CD4-positive, alpha-beta T cell treated with Interleukin-21 for 1 hour (primary cell): Measurements from ENCODE around the gene LRMDA.

Source experiments
- DNase-seq: peaks from one replicate; pipeline ENCODE4 v3.0.0-alpha.2; 2020

The LRMDA gene

DNA sequence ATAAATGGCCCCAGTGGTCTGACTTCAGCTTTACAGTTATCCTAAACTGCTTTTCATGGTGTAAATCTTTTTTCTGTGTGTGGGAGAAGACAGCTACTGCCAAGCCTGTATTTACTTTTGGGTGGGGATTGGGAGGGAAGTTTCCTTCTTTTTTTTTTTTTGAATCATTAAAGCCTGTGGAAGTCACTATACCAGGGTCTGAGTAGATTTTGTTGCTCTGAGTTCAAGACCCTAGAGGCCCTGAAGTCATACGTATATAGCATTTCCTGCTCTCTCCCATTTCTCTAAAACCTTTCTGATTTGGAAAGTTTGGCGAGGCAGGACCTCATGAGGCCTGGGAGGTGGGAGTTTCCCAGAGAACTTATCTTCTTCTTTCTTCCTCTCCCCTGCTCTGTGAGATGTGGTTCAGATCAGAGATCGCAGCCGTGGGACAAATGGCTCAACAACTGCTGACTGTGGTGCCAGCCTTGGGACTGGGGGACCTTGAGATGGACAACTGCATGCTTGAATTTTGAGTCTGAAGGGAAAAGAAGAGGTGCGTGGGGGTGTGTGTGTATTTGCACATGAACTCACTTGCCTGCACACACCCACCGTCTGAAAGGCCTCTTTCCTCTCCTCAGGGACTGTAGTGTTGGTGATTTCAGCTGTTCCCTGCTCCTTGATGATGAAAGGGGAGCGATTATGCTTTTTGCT, 18.1 kb downstream of the LRMDA start:
- DNase-seq: no peak

DNA sequence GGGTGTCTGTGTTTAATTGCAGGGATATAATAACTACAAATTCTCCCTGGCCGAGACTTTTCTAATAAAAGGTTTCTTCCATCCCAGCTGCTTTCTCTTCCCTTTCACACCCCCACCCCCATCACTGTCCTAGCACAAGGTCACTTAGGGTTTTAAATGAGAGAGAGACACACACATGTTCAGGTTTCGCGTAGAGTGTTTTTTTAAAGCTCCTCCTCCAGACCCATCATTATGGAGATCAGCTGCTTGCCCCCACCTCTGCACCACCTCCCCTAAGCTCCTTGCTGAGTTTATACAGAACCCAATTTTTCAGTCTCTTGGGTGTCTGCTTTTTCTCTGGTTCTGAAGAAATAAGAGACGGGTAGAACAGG, 18.6 kb downstream of the LRMDA start:
- no peak for DNase-seq

DNA sequence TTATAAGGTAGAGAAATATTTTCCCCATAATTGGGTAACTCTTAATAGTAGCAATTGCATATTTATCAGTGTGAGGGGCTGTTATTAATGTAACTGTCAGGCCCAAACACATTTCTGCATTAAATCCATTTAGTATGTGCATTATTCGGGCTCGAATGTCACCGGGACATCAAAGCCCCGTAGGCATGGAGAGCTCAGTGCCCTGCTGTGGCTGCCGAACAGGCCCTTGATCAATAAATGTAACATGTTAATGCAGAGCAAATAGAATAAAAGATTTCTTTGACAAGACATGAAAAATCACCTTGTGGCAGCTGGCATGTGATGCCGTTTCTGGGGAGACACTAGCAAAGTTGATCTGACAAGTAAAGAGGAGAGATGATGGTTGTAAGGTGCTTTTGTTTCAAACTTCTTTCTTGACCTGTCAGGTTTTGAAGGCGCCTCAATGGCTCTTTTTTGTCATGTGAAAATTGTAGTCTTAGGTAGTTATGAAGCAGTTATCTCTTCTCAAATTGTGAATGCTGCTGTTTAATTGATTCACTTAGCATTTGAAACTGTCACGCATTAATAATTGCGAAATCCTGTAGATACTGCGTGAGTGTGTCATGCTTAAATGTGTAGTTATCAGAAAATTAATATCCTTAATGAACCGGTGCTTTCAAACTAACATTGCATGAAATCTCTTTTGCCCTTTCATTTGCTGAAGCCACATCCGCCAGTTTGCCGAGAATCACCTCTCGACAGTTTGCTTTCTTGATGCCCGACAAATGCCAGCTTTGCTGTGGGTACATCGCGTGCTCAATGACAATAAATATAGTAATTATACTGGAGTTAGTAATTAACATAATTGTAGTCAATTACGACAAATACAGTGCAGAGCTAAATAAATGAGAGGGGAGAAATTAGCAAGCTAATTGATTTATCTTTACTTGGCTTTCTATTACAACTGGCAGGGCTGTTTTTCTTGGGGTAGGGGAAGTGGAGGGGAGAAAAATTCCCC, 19.5 kb downstream of the LRMDA start:
- DNase-seq: no peak

DNA sequence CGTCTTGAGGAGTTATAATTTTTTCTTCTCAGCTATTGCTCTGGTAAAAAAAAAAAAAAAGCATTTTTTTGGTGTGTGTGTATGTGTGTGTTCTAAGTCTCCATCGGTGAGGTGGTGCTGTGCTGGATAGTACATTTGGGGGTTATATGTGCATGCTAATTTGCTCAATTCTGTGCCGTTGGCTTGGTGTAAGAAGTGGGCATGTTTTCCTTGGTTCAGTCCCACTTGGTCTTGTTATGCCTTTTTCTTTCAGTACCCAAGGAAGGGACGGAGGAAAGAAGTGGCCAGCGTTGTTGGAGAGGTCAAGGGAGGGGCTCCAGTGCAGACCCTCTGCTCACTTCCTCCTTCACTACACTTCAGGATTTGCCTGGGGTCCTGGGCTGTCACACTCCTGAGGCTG, 20.4 kb downstream of the LRMDA start:
- no peak for DNase-seq

DNA sequence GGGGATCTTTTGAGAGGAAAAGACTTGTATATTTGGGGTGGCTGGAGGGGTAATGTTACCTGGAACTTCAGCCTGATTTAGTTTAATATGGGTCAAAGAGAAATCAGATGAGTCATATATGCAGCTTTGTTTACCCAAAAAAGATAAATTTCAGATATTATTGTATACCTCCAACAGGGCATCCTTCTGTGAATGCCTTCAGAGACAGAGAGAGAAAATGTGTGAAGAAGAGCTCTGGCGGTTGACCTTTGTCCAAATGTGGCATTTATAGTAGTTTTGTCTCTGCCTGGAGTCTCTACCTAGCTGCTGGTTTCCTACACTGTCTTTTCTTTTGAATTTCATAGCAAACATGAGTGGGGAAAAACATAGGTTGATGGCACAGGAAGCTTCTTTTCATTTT, 21.6 kb downstream of the LRMDA start:
- DNase-seq: no peak

DNA sequence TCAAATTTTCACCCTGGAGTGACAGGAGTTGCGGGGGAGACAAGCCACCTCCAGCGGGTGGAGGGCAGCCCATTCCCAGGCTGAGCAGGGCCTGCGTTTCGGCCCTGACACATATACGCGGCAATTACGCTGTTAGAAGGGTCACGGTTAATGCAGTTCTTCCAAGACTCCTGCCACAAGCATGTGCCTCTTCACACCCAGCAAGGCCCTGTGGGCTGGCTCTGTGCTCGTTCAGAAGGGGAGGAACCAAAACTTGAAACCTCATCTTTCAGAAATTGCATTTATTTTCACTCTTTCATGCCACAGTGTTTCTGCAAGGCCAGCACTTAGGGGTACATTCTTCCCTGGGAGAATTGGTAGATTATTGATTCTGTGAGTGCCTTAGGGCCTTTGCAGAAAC, 24.7 kb downstream of the LRMDA start:
- no peak for DNase-seq

DNA sequence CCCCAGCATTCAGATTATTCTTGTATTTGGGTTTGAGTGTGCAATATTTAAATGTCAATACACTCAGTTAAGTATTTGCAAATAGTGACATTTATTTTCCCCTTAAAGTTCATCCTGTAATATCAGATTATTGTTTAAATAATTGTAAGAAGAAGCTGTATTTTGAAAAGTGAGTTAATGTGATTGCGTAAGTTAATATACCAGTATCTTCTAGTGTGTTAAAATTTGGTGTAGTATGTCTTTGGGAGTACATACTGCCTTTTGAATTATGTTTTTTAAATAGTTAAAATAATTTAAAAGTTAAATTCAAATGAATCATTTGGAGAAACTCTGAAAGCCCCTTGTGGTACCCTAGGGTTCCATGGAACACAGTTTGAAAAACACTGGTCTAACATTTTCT, 28.6 kb downstream of the LRMDA start:
- no peak for DNase-seq

DNA sequence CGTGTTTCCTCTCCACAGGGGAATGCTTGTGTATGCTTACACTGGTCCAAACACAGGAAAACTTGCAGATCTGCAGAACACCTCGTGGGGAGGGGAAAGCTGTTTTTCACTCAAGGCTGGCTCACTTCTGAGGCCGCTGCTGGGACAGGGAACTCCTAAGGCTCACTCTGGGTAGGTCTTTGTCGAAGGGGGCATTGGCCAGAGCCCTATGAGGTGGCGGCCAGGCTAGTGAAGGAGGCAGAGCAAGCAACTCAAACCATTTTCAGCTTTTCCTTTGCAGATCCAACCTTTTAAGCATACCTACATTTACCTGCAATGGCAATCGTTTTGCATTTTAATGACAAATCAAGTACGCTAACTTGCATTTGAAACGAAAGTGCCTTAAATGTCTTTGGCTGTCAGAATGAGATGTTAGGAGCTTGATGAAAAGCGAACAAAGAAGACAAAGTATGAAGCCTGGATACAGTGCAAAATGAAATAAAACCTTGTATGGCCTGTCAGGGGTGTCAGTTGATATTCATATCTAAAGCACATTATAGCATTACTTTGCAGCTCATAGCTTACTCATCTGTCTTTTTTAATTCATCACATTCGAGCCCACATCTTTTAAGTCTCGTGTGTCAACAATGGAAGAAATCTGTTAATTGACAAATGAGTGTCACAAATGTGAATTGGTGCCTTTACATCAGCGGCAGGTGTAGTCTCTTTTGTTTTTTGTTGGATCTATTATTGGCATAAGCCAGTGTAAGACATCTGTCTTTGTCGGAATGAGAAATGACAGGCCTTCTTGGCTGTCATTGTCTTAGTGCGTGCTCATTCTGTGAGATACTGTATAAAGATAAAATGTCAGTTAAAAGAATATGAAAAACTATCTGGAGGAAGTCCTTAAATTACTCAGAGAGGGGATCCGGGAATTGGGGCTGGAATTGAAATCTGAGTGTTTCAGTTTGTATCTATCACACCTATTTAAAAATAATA, 30.5 kb downstream of the LRMDA start:
- DNase-seq: no peak

DNA sequence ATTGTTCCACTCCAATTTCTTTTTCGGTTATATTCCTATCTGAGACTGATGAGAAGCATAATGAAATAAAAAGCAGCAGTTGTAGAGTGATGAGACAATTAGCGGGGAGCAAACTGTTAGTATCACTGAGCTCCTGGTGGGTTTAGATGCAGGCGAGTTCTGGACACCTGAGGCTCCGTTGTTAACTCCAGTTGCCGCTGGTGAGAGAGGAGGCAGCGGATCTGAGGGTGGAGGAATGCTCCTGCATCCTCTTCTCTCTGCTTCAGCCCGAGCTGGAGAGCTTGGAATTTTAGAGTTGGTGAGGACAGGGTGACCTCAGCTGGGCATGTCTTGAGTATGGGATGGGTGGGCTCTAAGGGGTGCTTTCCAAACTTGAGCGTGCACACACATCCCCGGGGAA, 31.4 kb downstream of the LRMDA start:
- DNase-seq: no peak

DNA sequence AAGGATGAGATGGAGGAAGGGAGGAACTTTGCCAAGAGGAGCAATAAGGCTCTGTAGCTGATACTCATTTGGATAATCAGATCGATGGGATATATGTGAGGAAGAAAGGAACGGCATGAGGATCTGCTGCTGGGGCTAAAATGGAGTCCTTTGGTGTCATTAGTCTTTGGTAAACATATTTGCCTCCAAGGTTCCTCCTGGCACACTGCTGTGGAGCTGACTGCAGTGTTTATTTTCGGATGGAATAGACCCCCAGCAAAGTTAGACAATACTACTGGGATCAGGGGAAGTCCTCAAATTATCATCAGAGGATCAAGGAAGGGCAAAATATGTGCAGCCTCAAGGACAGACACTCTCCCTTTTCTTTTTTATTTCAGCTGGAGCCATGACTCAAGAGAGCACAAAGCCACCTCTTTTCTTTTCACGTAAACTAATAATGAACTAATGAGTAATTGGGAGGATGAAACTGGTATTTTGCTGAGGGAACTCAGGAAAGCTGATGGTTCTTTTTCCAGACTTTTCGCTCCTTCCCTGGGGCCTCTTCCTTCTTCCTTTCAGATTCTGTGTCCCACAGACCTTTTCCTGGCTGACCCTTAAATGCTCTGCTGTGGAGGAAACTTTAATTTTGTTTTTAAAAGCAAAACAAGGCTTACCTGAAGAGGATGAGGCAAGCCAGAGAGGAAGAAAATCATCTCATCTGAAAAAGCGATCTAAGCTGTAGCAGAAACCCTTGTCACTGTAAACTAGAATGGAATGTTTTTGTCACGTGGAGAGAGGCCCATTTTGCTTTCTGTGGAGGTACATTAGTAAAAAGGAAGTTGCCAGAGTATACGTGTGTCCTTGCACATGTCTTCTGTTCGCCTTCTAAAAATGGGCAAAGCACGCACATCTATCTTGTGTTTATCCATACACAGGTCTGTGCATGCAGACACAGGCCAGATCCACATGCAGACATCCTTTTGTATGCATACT, 33.3 kb downstream of the LRMDA start:
- no peak for DNase-seq

DNA sequence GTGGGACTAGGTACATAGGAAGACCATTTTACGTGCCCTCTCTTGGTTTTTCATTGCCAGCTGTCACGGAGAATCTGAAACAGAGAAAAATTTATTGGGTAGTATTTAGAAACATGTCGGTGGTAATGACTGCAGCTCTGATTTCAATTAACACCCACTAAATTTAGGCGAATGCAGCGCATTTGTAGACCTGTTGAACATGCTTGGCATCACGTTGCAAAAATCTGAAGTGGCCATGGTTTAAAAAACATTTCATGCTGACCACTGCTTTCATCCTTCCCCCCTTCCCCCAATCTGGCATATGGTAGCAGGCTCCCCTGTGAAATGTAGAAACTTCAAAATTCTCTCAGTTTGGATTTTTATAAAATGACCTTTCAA, 34.0 kb downstream of the LRMDA start:
- no peak for DNase-seq

DNA sequence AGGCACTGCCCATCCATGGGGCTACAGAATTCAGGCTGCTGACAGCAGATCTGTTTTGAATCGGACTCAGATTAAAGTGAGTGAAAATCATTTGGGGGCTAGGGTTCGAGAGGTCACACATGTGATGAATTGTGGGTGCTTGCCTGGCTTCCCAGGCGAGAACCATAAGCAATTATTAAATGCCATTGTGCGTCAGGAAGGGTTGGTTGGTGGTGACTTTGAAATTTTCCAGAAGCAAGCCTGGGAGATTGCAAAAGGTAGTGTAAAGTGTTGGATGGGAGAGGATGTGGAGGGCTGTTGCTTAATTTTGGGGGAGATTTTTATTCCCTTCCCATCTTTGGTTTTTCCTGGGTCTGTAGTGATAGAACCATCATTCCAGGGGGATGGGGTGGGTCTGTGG, 34.6 kb downstream of the LRMDA start:
- no peak for DNase-seq

DNA sequence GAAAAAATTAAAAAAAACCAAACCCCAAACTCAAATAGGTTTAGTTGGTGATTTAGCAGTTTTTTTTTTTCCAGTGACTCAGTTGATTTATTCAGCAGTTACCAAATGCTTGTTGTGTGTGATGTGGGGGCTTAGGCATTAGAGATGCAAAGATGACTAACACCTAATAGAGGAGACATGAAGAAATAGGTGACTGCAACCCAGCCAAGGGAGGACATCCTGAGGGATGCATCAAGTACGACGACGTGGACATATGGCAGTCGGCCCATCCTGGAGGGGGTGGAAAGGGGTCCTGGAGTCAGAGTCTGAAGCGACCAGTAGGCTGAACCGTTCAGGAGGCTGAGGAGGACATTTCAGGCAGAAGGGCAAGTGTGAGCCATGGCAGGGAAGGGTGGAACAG, 35.5 kb downstream of the LRMDA start:
- no peak for DNase-seq

DNA sequence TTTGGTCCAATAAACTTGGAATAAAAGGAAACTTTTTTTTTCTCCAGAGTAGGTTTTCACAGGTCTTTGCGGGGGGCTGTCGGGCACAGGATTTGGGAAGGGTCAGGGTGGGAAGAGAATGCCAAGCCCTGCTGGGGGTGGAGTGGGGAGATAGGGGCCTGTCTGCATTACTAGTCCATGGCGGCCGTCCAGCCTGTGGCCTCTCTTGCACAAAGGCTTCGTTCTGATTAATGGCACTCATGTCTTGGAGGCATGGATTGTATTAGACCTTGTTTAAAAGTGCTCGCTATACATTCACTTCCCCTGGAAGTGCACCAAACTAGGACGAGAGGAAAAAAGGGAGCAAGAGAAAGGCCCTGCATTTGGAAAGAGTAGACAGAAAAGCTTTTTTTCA, 37.2 kb downstream of the LRMDA start:
- no peak for DNase-seq

DNA sequence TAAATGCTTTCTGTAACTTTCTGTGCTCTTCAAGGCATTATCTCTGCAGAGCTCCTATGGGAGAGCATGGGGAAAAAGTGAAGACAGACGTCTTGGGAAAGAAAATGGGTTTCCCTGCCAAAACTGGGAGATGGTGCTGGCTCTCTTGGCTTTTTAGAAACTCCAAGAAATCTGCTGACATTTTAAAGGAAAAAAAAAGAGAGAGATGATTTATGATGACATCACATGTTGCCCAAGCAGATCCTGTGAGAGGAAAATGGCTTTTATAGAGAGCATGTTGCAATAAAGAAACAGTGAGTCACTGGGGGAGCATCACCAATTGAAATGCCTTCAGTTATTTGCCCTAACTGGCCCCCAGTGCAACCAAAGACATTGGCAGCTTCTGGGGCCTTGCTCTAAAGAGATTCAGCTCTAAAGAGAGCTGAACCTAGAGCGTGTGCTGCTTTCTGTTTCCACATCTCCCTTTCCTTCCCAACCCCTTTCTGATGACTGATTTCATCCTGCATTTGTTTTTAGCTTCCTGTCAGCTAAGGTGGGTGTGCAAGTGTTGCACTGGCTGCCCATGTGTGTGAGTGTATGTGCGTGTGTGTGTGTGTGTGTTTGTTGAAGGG, 37.7 kb downstream of the LRMDA start:
- no peak for DNase-seq

DNA sequence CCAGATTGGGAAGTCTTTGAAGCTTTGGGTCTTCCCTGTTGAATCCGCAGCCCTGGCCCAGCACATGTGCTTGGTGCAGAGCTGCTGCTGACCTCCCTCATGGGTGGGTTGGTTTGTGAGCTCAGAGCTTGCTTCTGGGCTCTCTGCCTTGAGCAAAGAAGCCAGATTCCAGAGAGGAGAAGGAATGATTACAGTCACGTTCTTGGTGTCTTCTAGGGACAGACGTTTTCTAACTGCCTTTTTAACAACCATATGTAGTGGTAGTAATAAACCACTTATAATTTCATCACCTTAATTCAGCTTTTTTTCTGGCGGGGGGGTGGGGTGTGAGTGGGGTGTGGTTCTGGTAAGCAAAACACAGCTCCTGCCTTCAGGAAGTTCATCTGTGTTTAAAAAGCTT, 39.5 kb downstream of the LRMDA start:
- DNase-seq: no peak

DNA sequence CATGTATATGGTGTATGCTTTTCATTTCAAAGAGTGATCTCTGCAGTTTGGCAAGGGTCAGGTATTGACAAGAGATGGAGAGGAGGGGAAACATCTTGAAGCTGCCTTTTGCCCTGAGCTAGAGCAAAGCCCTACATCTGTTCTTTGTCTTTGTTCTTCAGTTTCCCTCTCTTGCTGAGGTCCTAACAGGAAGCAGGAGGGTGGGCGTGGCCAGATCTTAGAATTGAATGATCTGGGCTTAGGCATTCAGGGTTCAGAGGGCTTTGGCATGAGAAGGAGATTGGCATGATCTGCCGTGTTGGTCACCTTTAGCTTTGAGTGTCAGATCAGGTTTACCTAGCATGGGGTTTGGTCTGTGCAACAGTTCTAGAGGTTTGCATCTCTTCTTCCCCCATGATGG, 41.3 kb downstream of the LRMDA start:
- no peak for DNase-seq

DNA sequence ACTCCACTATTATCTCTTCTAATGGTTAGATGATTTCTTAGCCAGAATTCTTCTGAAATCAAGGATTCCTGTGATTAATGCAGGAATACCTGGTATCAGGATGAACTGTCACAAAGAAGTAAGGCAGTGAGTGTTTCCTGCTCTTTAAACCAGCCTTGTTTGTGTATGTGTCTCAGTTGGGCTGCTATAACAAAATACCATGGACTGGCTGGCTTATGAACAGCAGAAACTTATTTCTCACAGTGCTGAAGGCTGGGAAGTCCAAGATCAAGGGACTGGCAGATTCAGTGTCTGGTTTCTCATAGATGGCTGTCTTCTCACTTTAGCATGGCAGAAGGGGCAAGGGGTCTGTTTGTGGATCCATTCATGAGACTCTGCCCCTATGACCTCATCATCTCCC, 42.7 kb downstream of the LRMDA start:
- DNase-seq: no peak

DNA sequence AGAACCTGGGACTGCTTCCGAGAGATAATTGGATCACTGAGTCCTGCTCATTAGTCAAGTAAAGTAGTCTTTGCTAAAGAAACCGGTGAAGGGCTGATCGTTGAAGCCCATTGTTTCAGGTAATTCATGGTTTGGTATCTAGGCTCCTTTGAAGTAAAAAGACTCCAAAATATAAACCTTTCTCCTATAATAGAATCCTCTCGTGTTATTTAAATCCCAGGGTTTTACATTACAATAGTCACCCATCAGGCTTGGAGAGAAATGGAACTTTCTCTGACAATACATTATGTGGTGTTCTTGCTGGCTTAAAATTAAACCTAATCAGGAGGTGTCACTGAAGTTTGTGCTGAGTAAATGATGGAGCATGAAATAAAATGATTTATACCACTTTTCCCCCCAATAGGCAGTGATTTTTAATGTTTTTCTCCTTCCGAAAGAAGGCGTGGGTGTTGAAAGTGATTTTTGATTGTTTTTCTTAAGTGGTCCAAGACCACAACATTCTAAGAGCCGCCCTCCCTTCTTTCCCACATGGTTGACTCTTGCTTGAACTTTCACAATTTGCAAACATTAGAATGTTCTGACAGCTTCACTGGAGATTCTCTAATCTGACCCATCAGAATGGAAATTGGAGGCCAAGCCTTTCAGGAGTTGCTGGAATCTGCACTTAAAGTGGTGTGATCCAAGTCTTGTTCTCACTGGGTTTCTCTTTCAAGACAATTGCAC, 44.2 kb downstream of the LRMDA start:
- no peak for DNase-seq

DNA sequence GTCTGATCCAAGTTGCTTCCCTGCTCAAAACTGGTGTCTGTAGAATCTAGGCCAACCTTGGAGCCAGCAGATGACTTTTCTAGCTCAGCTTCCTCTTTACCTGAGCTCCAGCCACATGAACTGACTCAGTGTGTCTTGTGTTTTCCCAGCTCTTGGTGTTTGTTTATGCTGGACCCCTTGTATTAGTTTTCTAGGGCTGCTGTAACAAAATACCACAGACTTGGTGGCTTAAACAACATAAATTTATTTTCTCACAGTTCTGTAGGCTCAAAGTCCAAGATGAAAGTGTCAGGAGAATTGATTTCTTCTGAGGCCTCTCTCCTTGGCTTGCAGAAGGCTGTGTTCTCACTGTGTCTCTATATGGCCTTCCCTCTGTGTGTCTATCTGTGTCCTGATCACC, 45.1 kb downstream of the LRMDA start:
- no peak for DNase-seq

DNA sequence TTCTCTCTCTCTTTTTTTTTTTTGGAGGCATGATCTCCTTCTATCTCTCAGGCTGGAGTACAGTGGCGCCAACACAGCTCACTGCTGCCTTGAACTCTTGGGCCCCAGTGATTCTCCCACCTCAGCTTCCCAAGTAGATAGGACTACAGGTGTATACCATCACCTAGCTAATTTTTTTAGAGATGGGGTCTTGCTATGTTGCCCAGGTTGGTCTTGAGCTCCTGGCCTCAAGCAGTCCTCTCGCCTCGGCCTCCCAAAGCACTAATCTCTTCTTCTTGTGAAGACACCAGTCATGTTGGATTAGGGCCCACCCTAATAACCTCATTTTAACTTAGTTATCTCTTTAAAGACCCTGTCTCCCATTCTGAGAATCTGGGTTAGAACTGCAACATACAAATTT, 45.6 kb downstream of the LRMDA start:
- DNase-seq: no peak
